GDM1 (cell line): ENCODE results near the gene HOXD11.

Source experiments
- DNase-seq: peaks from one replicate; lab custom pipeline; 2025; lab: John Stamatoyannopoulos, UW

Gene HOXD11

GRCh38 chr2:176132205-176133171 is 25.4 kb downstream of the HOXD11 start:
- DNase-seq = no peak

DNA sequence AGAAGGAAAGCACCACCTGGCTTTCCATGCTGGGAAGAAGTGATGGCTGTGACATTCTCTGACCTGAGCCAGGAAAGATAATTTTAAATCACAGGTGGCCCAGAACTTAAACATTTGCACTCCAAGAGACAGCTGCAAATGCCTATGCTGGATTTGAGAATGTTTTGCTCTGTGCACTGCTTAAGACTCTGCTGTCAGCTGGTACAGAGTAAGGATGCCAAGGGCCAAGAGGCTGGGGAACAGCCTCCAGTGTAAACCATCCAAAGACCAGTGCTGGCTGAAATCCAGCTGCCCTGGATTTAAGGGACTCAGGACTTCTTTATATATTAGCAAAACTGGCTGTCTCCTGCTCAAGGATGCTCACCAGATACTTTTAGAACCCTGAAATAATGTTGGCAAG is 26.3 kb downstream of the HOXD11 start:
- DNase-seq = no peak

DNA sequence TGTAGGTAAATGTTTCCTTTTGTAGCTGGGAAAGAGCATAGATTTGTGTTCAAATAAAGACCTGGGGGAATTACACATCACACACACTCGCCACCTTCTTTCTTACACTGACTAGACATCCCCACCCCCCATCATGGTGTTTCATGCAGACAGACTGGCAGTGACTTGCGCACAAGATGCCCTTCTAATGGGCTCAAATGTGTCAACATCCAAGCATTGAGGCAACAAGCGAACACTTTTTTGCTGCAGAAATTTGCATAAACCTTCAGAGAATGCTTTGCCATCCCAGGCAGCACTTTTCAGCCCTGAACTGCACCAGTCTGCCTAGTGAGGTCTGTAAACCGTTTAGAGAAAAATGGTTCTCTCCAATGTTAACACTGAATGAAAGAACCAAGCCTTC is 27.0 kb downstream of the HOXD11 start:
- no peak for DNase-seq

GRCh38 chr2:176135035-176135440 is 28.0 kb downstream of the HOXD11 start:
- DNase-seq = no peak

GRCh38 chr2:176136374-176137251 is 29.5 kb downstream of the HOXD11 start:
- DNase-seq = no peak

DNA sequence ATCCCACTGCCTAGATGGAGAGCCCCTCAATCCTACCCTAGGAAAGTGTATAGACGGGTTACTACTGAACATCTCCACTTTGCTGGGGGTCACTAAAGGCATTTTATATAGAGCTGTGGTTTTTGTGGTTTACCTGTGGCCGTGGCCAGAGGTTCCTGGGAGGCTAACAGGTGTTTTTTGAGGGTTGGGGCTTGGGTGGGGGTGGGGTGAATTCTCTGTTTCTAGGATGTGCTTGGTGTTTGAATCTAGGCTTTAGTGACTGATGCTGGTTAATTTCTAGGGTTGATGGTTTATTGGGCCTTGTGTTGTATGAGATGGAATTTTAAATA is 30.1 kb downstream of the HOXD11 start:
- no peak for DNase-seq

DNA sequence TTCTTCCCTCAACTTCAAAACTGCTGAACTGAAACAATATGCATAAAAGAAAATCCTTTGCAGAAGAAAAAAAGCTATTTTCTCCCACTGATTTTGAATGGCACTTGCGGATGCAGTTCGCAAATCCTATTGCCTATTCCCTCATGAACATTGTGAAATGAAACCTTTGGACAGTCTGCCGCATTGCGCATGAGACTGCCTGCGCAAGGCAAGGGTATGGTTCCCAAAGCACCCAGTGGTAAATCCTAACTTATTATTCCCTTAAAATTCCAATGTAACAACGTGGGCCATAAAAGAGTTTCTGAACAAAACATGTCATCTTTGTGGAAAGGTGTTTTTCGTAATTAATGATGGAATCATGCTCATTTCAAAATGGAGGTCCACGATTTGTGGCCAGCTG is 30.8 kb downstream of the HOXD11 start:
- no peak for DNase-seq

DNA sequence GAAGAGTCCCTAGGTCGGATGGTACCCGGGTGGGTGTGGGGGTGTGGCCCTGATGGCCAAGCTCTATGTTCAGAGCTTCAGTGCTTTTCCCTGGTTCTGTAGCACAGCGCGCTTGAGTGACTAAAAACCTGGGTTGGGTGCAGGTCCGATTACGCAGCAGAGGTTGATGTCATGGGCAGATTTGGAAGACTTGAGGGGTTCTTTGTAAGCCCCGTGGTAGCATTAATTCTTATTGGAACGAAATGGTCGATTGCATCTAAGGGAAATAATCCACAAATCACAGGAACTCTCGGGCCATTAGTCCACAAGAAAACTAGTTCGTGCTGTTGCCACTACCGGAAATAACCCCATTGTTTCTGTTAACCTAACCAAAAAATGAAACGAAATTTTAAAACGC is 31.4 kb downstream of the HOXD11 start:
- no peak for DNase-seq

DNA sequence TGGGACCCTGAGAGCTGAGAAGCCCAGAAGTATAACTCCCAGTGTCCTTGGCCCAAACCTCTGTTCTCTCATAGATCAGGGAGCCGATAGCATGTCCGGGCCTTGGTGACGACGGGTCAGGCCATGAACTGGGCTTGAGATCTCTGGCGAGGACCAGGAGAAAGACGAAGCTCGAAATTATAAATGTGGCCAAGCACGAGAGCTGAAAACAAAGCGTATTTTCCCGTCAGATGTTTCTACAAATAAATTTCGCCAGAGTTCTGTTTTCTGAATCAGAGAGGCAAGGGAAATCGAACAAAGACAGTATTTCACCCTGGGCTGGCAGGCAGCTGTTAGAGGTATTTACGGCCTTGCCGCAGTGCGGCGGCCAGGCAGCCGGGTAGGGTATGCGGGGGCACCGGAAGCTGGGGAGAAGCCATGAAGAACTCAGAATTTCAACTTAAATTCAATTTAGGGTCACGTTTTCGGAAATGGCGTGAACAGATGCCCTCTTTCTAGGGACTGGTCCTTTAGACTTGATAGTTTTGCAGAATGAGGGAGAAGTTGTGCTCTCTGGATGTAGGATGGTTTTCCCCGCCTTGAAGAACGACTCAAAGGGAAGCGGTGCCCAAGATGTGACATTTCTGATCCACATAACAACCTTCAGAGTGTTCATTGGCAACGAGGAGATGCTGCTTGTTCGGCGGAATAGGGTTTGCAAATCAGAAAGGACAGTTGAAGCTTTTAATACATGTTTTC is 32.0 kb downstream of the HOXD11 start:
- no peak for DNase-seq

- no peak for DNase-seq
These were observed 32.8 kb downstream of the HOXD11 start for GRCh38 chr2:176139661-176140512.

DNA sequence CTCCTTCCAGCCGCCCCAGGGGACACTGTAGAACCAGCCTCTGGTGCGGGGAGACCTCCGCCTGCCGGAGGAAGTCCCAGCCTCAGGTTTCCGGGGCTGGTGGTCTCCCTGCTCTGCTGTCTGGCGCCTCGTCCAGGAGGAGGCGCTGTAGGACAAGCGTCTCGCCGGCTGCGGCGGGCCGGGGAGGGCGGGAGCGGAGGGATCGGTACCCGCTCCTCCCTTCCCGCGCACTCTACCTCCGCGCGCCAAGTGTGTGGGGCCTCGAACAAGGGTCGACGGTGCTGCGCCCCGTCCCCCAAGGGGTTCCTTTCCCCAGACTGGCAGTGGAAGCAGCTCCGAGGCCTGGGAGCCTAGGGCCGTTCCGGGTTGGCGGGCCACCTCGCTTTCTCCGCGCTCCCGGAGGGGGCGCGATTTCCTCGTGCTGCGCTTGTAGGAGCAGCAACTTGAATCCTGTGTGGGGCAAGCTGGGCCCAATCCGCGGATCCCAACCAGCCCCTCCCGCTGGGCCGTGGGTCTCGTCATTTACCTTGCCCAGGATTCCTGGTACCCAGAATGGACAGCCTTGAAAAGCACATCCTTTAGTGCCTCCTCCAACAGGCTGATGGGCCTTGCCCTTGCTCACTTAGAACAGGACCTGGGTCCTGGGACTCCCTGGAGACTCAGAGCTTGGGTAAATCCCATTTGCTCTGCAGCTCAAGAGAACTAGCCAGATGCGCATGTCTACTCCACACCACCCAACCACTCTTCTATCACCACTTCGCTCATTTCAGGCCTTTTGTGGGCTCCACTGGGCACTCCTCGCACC is 33.6 kb downstream of the HOXD11 start:
- peak; percentile 62 for DNase-seq

- DNase-seq = no peak
These were observed 35.2 kb downstream of the HOXD11 start for GRCh38 chr2:176142281-176142680.

GRCh38 chr2:176145085-176145969 is 38.2 kb downstream of the HOXD11 start:
- DNase-seq = no peak

GRCh38 chr2:176146101-176146500 is 39.0 kb downstream of the HOXD11 start:
- no peak for DNase-seq

GRCh38 chr2:176146645-176147044 is 39.6 kb downstream of the HOXD11 start:
- DNase-seq = no peak

DNA sequence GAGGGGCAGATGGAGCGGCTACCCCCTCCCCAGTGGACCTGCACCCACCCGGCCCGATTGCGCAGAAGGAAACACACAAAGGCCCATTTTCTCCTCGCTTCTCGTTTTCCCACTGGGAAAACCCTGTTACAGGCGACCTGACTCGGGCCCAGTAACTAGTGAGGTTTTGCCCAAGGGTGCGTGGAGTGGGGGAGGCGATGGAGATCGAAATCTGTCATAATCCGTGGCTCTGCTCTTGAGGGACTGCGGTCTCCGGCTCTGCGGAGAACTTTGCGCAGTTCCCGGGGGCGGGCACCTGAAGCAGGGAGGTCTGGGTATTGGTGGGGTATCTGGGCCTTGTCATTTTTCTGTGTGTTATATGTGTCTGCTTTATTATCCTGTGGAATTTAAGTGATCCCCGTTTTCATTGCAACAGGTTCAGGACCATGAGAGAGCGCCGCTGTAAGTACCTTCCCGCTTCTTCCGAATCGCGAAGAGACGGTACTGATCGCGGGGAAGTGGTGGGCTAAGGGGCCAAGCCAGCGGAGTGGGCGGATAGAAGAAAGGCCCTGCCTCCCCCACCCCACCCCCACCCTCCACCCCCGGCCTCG is 40.2 kb downstream of the HOXD11 start:
- no peak for DNase-seq

- DNase-seq = no peak
These were observed 40.9 kb downstream of the HOXD11 start for GRCh38 chr2:176147800-176148496.

GRCh38 chr2:176148751-176149421 is 41.8 kb downstream of the HOXD11 start:
- DNase-seq = no peak
